GM19238 (cell line): ENCODE data around the gene ZNF496.
"Not testable (repeated sequence)": the region's sequence is repeated elsewhere in the genome, so short reads cannot be mapped to it uniquely, and the experiment has no call there.

Source experiments
- DNase-seq: peaks from one replicate; pipeline ENCODE4 v3.0.0; 2011; ENCODE audit warnings: low spot score; ENCODE audit not compliant: insufficient read length

The ZNF496 gene

GRCh38 chr1:247331525-247332214 is at the start of gene ZNF496:
TSS of gene ZNF496 (minus strand) at chr1:247331867. CDS start at chr1:247329578, 2,289 bp downstream.
- peak; percentile 90 for DNase-seq

- DNase-seq, result no peak
Observed at GRCh38 chr1:247378334-247379073, 46.8 kb upstream of the ZNF496 start.

GRCh38 chr1:247377656-247378055 is 46.0 kb upstream of the ZNF496 start:
- DNase-seq, result not testable (repeated sequence)

- no peak for DNase-seq
Observed at GRCh38 chr1:247376659-247377058, 45.0 kb upstream of the ZNF496 start.

- no peak for DNase-seq
Observed at GRCh38 chr1:247375747-247376146, 44.1 kb upstream of the ZNF496 start.

GRCh38 chr1:247374651-247375334 is 43.1 kb upstream of the ZNF496 start:
- DNase-seq, result not testable (repeated sequence)

GRCh38 chr1:247373721-247374141 is 42.1 kb upstream of the ZNF496 start:
- no peak for DNase-seq

- no peak for DNase-seq
Observed at GRCh38 chr1:247371801-247372259, 40.2 kb upstream of the ZNF496 start.

GRCh38 chr1:247370786-247371732 is 39.4 kb upstream of the ZNF496 start:
- DNase-seq, result no peak

GRCh38 chr1:247368490-247369145 is 37.0 kb upstream of the ZNF496 start:
- no peak for DNase-seq

GRCh38 chr1:247367786-247368422 is 36.2 kb upstream of the ZNF496 start:
- no peak for DNase-seq

- DNase-seq, result no peak
Observed at GRCh38 chr1:247366926-247367645, 35.4 kb upstream of the ZNF496 start.

- DNase-seq, result not testable (repeated sequence)
Observed at GRCh38 chr1:247366345-247366744, 34.7 kb upstream of the ZNF496 start.

- DNase-seq, result no peak
Observed at GRCh38 chr1:247365023-247365422, 33.4 kb upstream of the ZNF496 start.

- not testable (repeated sequence) for DNase-seq
Observed at GRCh38 chr1:247363000-247363399, 31.3 kb upstream of the ZNF496 start.

- DNase-seq, result no peak
Observed at GRCh38 chr1:247362153-247362552, 30.5 kb upstream of the ZNF496 start.

- DNase-seq, result no peak
Observed at GRCh38 chr1:247360991-247361731, 29.5 kb upstream of the ZNF496 start.

- no peak for DNase-seq
Observed at GRCh38 chr1:247360116-247360898, 28.6 kb upstream of the ZNF496 start.
